Stimulated activated CD4-positive, alpha-beta T cell treated with anti-CD3 and anti-CD28 coated beads, TNF-alpha, amount 100 ng/mL, for 48 hours (primary cell): ENCODE data around the gene RAPGEF5.

Source experiments
- DNase-seq, 3 donors: peaks; one replicate each; pipeline ENCODE4 v3.0.0-alpha.2; 2020; ENCODE audit warnings: low read depth in 3 of 3

Gene RAPGEF5

GRCh38 chr7:22152690-22153089 is 204.3 kb downstream of the RAPGEF5 start:
- DNase-seq: no peak

- no peak for DNase-seq
Observed at GRCh38 chr7:22151901-22152300, 205.1 kb downstream of the RAPGEF5 start.

- DNase-seq: no peak
Observed at GRCh38 chr7:22150221-22150620, 206.7 kb downstream of the RAPGEF5 start.

GRCh38 chr7:22147868-22148267 is 209.1 kb downstream of the RAPGEF5 start:
- DNase-seq: no peak

- DNase-seq: no peak
Observed at GRCh38 chr7:22146961-22147512, 209.9 kb downstream of the RAPGEF5 start.

GRCh38 chr7:22144950-22145349 is 212.0 kb downstream of the RAPGEF5 start:
- DNase-seq: no peak

- no peak for DNase-seq
Observed at GRCh38 chr7:22143491-22143890, 213.5 kb downstream of the RAPGEF5 start.

GRCh38 chr7:22142572-22142971 is 214.4 kb downstream of the RAPGEF5 start:
- no peak for DNase-seq

GRCh38 chr7:22141355-22141754 is 215.6 kb downstream of the RAPGEF5 start:
- no peak for DNase-seq

GRCh38 chr7:22140578-22140977 is 216.4 kb downstream of the RAPGEF5 start:
- no peak for DNase-seq

- no peak for DNase-seq
Observed at GRCh38 chr7:22138886-22139285, 218.1 kb downstream of the RAPGEF5 start.

- DNase-seq: no peak
Observed at GRCh38 chr7:22138106-22138505, 218.8 kb downstream of the RAPGEF5 start.

GRCh38 chr7:22137466-22137865 is 219.5 kb downstream of the RAPGEF5 start:
- DNase-seq: no peak

GRCh38 chr7:22137026-22137425 is 219.9 kb downstream of the RAPGEF5 start:
- DNase-seq: no peak

GRCh38 chr7:22129819-22130580 is 227.0 kb downstream of the RAPGEF5 start:
- no peak for DNase-seq

- no peak for DNase-seq
Observed at GRCh38 chr7:22129166-22129565, 227.8 kb downstream of the RAPGEF5 start.

GRCh38 chr7:22128528-22128920 is 228.4 kb downstream of the RAPGEF5 start:
- no peak for DNase-seq

GRCh38 chr7:22127835-22128527 is 229.0 kb downstream of the RAPGEF5 start:
- no peak for DNase-seq

GRCh38 chr7:22125436-22125835 is 231.5 kb downstream of the RAPGEF5 start:
- no peak for DNase-seq

GRCh38 chr7:22124941-22125340 is 232.0 kb downstream of the RAPGEF5 start:
- DNase-seq: no peak

GRCh38 chr7:22123139-22123538 is 233.8 kb downstream of the RAPGEF5 start:
- DNase-seq: no peak

GRCh38 chr7:22121702-22122474 is 235.1 kb downstream of the RAPGEF5 start:
- DNase-seq: no peak
